IMR-90 (cell line): ENCODE results near the gene SEPTIN5. TPM values are rescaled to one million over a fixed set of nuclear protein-coding genes. Genes with fewer than 3 reads are reported as not detected.

Experiments used
- ATAC-seq: fragments of 200-7000 bp; cut with Tn5 transposase; 2 replicates; pipeline ENCODE4 v1.9.1; 2020; ENCODE audit warnings: low read depth, mild to moderate bottlenecking, moderate library complexity
- BruUV-seq: library from RNA; stranded (reverse); fragments of 400-500 nt; replicated peaks from 2 replicates; lab custom pipeline; 2021; lab: Mats Ljungman, UMichigan
- CTCF ChIA-PET: fragments of 300-600 bp; formaldehyde crosslinking; extraction: SDS; loops from one replicate; lab custom pipeline; 2021; ENCODE audit warnings: antibody characterized with exemption; lab: Yijun Ruan, JAX
- POLR2A ChIA-PET: fragments of 300-600 bp; sonication (Branson Sonifier 250); formaldehyde crosslinking; loops from one replicate; lab custom pipeline; 2022; ENCODE audit warnings: antibody characterized with exemption; ENCODE audit not compliant: unreplicated experiment; lab: Charles Lee
- DNase-seq: peaks from one replicate; pipeline ENCODE4 v3.0.0; 2013
- H2AFZ ChIP-seq: replicated peaks from 2 replicates; pipeline ENCODE3; 2013; ENCODE audit warnings: low read length, mild to moderate bottlenecking; ENCODE audit not compliant: poor library complexity
- H2AK5ac ChIP-seq: 2 replicates; pipeline ENCODE4 v1.6.1; 2013; ENCODE audit warnings: low read depth, low read length, inconsistent platforms
- H2AK9ac ChIP-seq: replicated peaks from 2 replicates; pipeline ENCODE3; 2013; ENCODE audit warnings: mild to moderate bottlenecking, low read depth, low read length, moderate library complexity; ENCODE audit not compliant: poor library complexity
- H2BK120ac ChIP-seq: 2 replicates; pipeline ENCODE4 v1.6.1; 2013; ENCODE audit warnings: low read depth, low read length, inconsistent platforms
- H2BK15ac ChIP-seq: 3 replicates; pipeline ENCODE4 v1.6.1; 2013; ENCODE audit warnings: low read depth, low read length, inconsistent platforms
- H2BK20ac ChIP-seq: 2 replicates; pipeline ENCODE4 v1.6.1; 2013; ENCODE audit warnings: low read depth, mild to moderate bottlenecking, inconsistent platforms, low read length, moderate library complexity
- H2BK5ac ChIP-seq: 2 replicates; pipeline ENCODE4 v1.6.1; 2013; ENCODE audit warnings: mild to moderate bottlenecking, low read depth, low read length, inconsistent platforms; ENCODE audit not compliant: poor library complexity, severe bottlenecking
- H3K14ac ChIP-seq: replicated peaks from 2 replicates; pipeline ENCODE4 v1.6.1; 2013; ENCODE audit warnings: low read depth, low read length, inconsistent platforms
- H3K18ac ChIP-seq: 2 replicates; pipeline ENCODE4 v1.6.1; 2013; ENCODE audit warnings: low read depth, low read length, control low read depth
- H3K23ac ChIP-seq: 2 replicates; pipeline ENCODE4 v1.6.1; 2013; ENCODE audit warnings: low read depth, low read length, inconsistent platforms
- H3K27ac ChIP-seq: 2 replicates; pipeline ENCODE4 v1.5.1; 2013; ENCODE audit warnings: mild to moderate bottlenecking, control low read depth, low read length; ENCODE audit not compliant: insufficient read depth
- H3K27me3 ChIP-seq: 2 replicates; pipeline ENCODE4 v1.6.1; 2013; ENCODE audit warnings: low read length; ENCODE audit not compliant: control insufficient read depth, insufficient read depth
- H3K36me3 ChIP-seq: 2 replicates; pipeline ENCODE4 v1.6.1; 2013; ENCODE audit warnings: low read length, mixed read lengths; ENCODE audit not compliant: control insufficient read depth, insufficient read depth
- H3K4ac ChIP-seq: 2 replicates; pipeline ENCODE4 v1.6.1; 2013; ENCODE audit warnings: low read depth, low read length, inconsistent platforms
- H3K4me1 ChIP-seq: 2 replicates; pipeline ENCODE4 v1.6.1; 2013; ENCODE audit warnings: low read length, mixed read lengths; ENCODE audit not compliant: control insufficient read depth, insufficient read depth
- H3K4me2 ChIP-seq: 2 replicates; pipeline ENCODE4 v1.6.1; 2013; ENCODE audit warnings: low read depth, mild to moderate bottlenecking, control low read depth, low read length, moderate library complexity
- H3K4me3 ChIP-seq: 2 replicates; pipeline ENCODE4 v1.5.1; 2013; ENCODE audit warnings: low read depth, mild to moderate bottlenecking, control low read depth, low read length, moderate library complexity; ENCODE audit not compliant: insufficient read depth
- H3K56ac ChIP-seq: 2 replicates; pipeline ENCODE4 v1.6.1; 2013; ENCODE audit warnings: low read length, inconsistent platforms; ENCODE audit not compliant: insufficient read depth; ENCODE audit errors: extremely low read depth
- H3K79me1 ChIP-seq, 2 experiments: 2 replicates each; pipeline ENCODE4 v1.6.1; 2013; ENCODE audit warnings: low read length in 2 of 2, inconsistent platforms in 1 of 2, low read depth in 1 of 2
- H3K9ac ChIP-seq: 2 replicates; pipeline ENCODE4 v1.6.1; 2013; ENCODE audit warnings: low read depth, low read length, control low read depth
- H3K9me1 ChIP-seq: 2 replicates; pipeline ENCODE4 v1.6.1; 2013; ENCODE audit warnings: low read length, inconsistent platforms; ENCODE audit not compliant: insufficient read depth
- H3K9me3 ChIP-seq: 2 replicates; pipeline ENCODE4 v1.6.1; 2013; ENCODE audit warnings: low read length; ENCODE audit not compliant: control insufficient read depth, insufficient read depth
- H4K20me1 ChIP-seq: 2 replicates; pipeline ENCODE4 v1.6.1; 2013; ENCODE audit warnings: low read length, inconsistent platforms; ENCODE audit not compliant: insufficient read depth
- H4K5ac ChIP-seq: 2 replicates; pipeline ENCODE4 v1.6.1; 2013; ENCODE audit warnings: mild to moderate bottlenecking, low read depth, low read length, control low read depth
- H4K8ac ChIP-seq, 2 experiments: 2 replicates each; pipeline ENCODE4 v1.6.1; 2013; ENCODE audit warnings: low read depth in 2 of 2, low read length in 2 of 2, control low read depth in 1 of 2, inconsistent platforms in 1 of 2
- H4K91ac ChIP-seq: 2 replicates; pipeline ENCODE4 v1.6.1; 2013; ENCODE audit warnings: low read depth, low read length, inconsistent platforms; ENCODE audit not compliant: insufficient read depth
- BHLHE40 ChIP-seq: fragments of 150-350 bp; IDR thresholded peaks from 2 replicates; pipeline ENCODE4 v1.6.1; 2016; ENCODE audit warnings: mild to moderate bottlenecking, low read depth, low read length
- CEBPB ChIP-seq: IDR thresholded peaks from 2 replicates; pipeline ENCODE4 v1.6.1; 2012; ENCODE audit warnings: low read depth, low read length, improper control_type of control experiment
- CHD1 ChIP-seq: IDR thresholded peaks from 2 replicates; pipeline ENCODE4 v1.6.1; 2012; ENCODE audit warnings: low read depth, low read length, improper control_type of control experiment
- FOS ChIP-seq: fragments of 150-350 bp; IDR thresholded peaks from 2 replicates; pipeline ENCODE4 v1.6.1; 2016; ENCODE audit warnings: low read depth, low read length
- MAZ ChIP-seq: IDR thresholded peaks from 2 replicates; pipeline ENCODE4 v1.6.1; 2012; ENCODE audit warnings: low read depth, mild to moderate bottlenecking, low read length, improper control_type of control experiment, moderate library complexity, borderline replicate concordance
- NFE2L2 ChIP-seq: fragments of 150-350 bp; IDR thresholded peaks from 2 replicates; pipeline ENCODE4 v1.6.1; 2016; ENCODE audit warnings: low read depth, mild to moderate bottlenecking, low read length
- POLR2A ChIP-seq: IDR thresholded peaks from 2 replicates; pipeline ENCODE4 v1.6.1; 2012; ENCODE audit warnings: mild to moderate bottlenecking, low read depth, low read length
- RAD21 ChIP-seq: IDR thresholded peaks from 2 replicates; pipeline ENCODE4 v1.6.1; 2012; ENCODE audit warnings: low read length, improper control_type of control experiment
- SMC3 ChIP-seq: fragments of 150-350 bp; IDR thresholded peaks from 2 replicates; pipeline ENCODE4 v1.6.1; 2016; ENCODE audit warnings: low read depth, mild to moderate bottlenecking, antibody characterized with exemption, low read length, moderate library complexity
- WGBS, 2 experiments: methylation state at CpG; one replicate each; pipeline versions ENCODE4 v1.1.5 to v1.1.7; 2013; ENCODE audit warnings: missing lambda C conversion rate in 2 of 2; ENCODE audit not compliant: insufficient read length in 1 of 2; ENCODE audit errors: extremely low coverage in 2 of 2; 5-methylcytosine and 5-hydroxymethylcytosine counted together
- dilution Hi-C: fragments of 300-500 bp; cut with HindIII; formaldehyde crosslinking; loops from one replicate; pipeline ENCODE4 v1.14.3; 2018; ENCODE audit warnings: low sequenced_read_pairs; ENCODE audit not compliant: unreplicated experiment
- in situ Hi-C: fragments of 300-500 bp; cut with MboI; formaldehyde crosslinking; loops from 3 replicates; pipeline ENCODE4 v1.14.3; 2019; ENCODE audit warnings: low sequenced_read_pairs, inconsistent platforms, mixed read lengths
- intact Hi-C: fragments of 100-400 bp; cut with micrococcal nuclease; formaldehyde crosslinking; loops from 2 replicates; pipeline ENCODE4 v1.10.0; 2022
- polyA plus RNA-seq, 3 experiments: library from polyadenylated mRNA; depleted of rRNA; stranded (reverse); fragments of >200 nt; gene quantifications; 2 replicates each; pipeline ENCODE4 v1.2.3, GENCODE V29; 2012; ENCODE audit warnings: low replicate concordance in 1 of 3
- total RNA-seq: library from RNA; depleted of rRNA; stranded (reverse); fragments of >200 nt; gene quantifications from 2 replicates; pipeline ENCODE4 v1.2.3, GENCODE V29; 2012
- TF ChIP-seq, protein P1 (sequence below): conservative IDR thresholded peaks from 2 replicates; pipeline ENCODE4 v1.5.1; 2012; ENCODE audit warnings: mild to moderate bottlenecking, low read depth, low read length, improper control_type of control experiment
- TF ChIP-seq, protein P2 (sequence below): fragments of 150-350 bp; IDR thresholded peaks from 2 replicates; pipeline ENCODE4 v1.6.1; 2016; ENCODE audit warnings: low read depth, mild to moderate bottlenecking, low read length, moderate library complexity, borderline replicate concordance

Gene SEPTIN5
- total and polyA plus RNA-seq, 2 of the 4 experiments (the other 2 are of a cell fraction) = 16.8 to 20.7 TPM

- no peak for ATAC-seq
- POLR2A ChIA-PET = no interaction called here
- no peak overlapping the region for H4K5ac ChIP-seq
These were observed 25.7 kb upstream of the SEPTIN5 start for GRCh38 chr22:19688301-19689290.

More at GRCh38 chr22:19688301-19689290, 25.7 kb upstream of the SEPTIN5 start:
- H3K4me2 ChIP-seq = no peak overlapping the region
- peaks cover 30% of the 10 kb centered on the region for H3K27me3 ChIP-seq
- no peak overlapping the region for H2BK5ac ChIP-seq
- no peaks in the 10 kb centered on the region for H3K36me3 ChIP-seq
- DNase-seq = no peak
- BruUV-seq = no TSS peak
- CTCF ChIA-PET = no interaction called here
- TF ChIP-seq MAZ (no peak), RAD21 (no peak), POLR2A (no peak), NFE2L2 (no peak), BHLHE40 (no peak), SMC3 (no peak), CHD1 (no peak), CEBPB (no peak), FOS (no peak)
- TF ChIP-seq, protein P1, sequence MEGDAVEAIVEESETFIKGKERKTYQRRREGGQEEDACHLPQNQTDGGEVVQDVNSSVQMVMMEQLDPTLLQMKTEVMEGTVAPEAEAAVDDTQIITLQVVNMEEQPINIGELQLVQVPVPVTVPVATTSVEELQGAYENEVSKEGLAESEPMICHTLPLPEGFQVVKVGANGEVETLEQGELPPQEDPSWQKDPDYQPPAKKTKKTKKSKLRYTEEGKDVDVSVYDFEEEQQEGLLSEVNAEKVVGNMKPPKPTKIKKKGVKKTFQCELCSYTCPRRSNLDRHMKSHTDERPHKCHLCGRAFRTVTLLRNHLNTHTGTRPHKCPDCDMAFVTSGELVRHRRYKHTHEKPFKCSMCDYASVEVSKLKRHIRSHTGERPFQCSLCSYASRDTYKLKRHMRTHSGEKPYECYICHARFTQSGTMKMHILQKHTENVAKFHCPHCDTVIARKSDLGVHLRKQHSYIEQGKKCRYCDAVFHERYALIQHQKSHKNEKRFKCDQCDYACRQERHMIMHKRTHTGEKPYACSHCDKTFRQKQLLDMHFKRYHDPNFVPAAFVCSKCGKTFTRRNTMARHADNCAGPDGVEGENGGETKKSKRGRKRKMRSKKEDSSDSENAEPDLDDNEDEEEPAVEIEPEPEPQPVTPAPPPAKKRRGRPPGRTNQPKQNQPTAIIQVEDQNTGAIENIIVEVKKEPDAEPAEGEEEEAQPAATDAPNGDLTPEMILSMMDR = no peak
- TF ChIP-seq, protein P2, sequence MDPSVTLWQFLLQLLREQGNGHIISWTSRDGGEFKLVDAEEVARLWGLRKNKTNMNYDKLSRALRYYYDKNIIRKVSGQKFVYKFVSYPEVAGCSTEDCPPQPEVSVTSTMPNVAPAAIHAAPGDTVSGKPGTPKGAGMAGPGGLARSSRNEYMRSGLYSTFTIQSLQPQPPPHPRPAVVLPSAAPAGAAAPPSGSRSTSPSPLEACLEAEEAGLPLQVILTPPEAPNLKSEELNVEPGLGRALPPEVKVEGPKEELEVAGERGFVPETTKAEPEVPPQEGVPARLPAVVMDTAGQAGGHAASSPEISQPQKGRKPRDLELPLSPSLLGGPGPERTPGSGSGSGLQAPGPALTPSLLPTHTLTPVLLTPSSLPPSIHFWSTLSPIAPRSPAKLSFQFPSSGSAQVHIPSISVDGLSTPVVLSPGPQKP = no peak
- no peak overlapping the region for H2AK5ac ChIP-seq
- no peaks in the 10 kb centered on the region; the same call in 1 of the 2 replicates for H3K4me1 ChIP-seq
- no peak overlapping the region for H4K8ac ChIP-seq
- no peaks in the 10 kb centered on the region; the same call in 1 of the 2 replicates for H3K9me1 ChIP-seq
- dilution Hi-C loops (no loop called here), intact Hi-C loops (no loop called here), in situ Hi-C loops (no loop called here)
- no peaks in the 10 kb centered on the region for H3K79me1 ChIP-seq
- no peak overlapping the region for H3K4me3 ChIP-seq
- H3K4ac ChIP-seq = no peak overlapping the region
- H3K56ac ChIP-seq = no peak overlapping the region
- peak overlapping the region; percentile 6 for H2AFZ ChIP-seq
- no peak overlapping the region for H3K9ac ChIP-seq
- H2BK120ac ChIP-seq = no peak overlapping the region
- H2BK15ac ChIP-seq = no peak overlapping the region
- H3K27ac ChIP-seq = no peak overlapping the region
- H3K14ac ChIP-seq = no peak overlapping the region
- H3K18ac ChIP-seq = no peak overlapping the region
- no peaks in the 10 kb centered on the region for H4K20me1 ChIP-seq
- H2AK9ac ChIP-seq = no peak overlapping the region
- H3K9me3 ChIP-seq = peaks cover 2% of the 10 kb centered on the region; the same call in 1 of the 2 replicates
- WGBS, 2 experiments = 61% methylated on average over 11 of the region's 21 CpGs; no CpG with 5 or more reads in 1 of the 2 experiments
- H4K91ac ChIP-seq = no peak overlapping the region
- no peak overlapping the region for H2BK20ac ChIP-seq
- H3K23ac ChIP-seq = no peak overlapping the region
